ENCODE data around the gene CCDC12. TPM values are rescaled to one million over a fixed set of nuclear protein-coding genes. Genes with fewer than 3 reads are reported as not detected.

CCDC12 gene
- total and polyA plus RNA-seq, 2 of the 13 experiments (the other 11 are each of a cell fraction or from before 2014, with no cell fraction given), result 30.1 to 49.5 TPM

DNA sequence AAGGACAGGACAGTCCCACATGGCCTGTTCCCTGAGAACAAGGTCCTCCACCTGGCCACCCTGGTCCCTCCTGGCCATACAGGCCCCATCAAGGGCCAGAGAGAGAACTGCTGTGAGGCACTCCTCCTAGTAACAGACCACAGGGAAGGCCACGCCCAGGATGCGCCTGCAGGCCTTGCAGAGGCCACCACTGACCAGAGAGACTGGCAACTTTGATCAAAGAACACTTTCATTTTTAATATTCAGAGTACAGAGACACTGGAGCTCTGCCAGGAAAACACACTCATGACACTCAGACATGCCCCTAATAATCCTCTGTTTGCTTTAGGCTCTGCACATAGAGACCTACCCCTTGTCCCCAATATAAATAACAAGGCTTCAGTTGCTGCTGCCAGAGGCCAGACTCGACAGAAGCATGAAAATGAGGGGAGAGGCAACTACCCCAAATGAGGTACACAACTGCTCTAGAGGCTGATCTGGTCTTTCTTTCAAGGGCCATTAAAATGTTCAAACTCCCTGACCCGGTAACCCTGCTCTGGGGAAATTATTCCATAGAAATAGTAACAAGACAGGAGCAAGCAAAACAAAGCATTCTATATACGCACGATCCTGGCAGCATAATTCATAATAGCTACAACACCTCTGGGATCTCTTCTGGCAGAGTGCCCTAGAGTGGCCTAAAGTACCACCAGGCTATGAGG, 44.8 kb downstream of the CCDC12 start:
- peak; percentile 61 for ATAC-seq
- Histone ChIP-seq H4K20me1 (ENCODE audit: insufficient read depth, low read length) (peaks cover 35% of the 10 kb centered on the region), H3K27me3 (ENCODE audit: control insufficient read depth in 1 of 2, insufficient read depth in 2 of 2, low read length in 2 of 2) (no peaks in the 10 kb centered on the region), H3K27ac (ENCODE audit: extremely low read length, insufficient read depth, low read length) (peak overlapping the region; percentile 52), H3K4me2 (ENCODE audit: low read depth, low read length) (peak overlapping the region; percentile 12), H2AFZ (ENCODE audit: low read length) (no peak overlapping the region), H3K79me2 (ENCODE audit: insufficient read depth, low read length) (peaks cover 62% of the 10 kb centered on the region), H3K4me1 (ENCODE audit: insufficient read depth, low read length) (peaks cover 68% of the 10 kb centered on the region), H3K4me3 (replicated peaks in 1 of 3; ENCODE audit: insufficient read depth in 1 of 3, low read depth in 2 of 3, low read length in 3 of 3) (peak overlapping the region in 1 of 3 experiments; percentile 6; a peak in 1 of 6 replicates), H3K9me3 (ENCODE audit: low read length) (no peaks in the 10 kb centered on the region), H3K9ac (ENCODE audit: insufficient read depth, low read depth, low read length) (peak overlapping the region; percentile 17; the same call in 1 of the 2 replicates), H3K36me3 (replicated peaks in 1 of 2; ENCODE audit: control insufficient read depth in 1 of 2, insufficient read depth in 2 of 2, low read length in 2 of 2) (peaks cover 14 to 49% of the 10 kb centered on the region in 2 experiments)
- intact Hi-C loops (cut with micrococcal nuclease; ENCODE audit: unreplicated experiment) (no loop called here), in situ Hi-C loops (cut with HindIII; ENCODE audit: extremely low pct_ligation_motif_present, low pct_unique_long_range_greater_than_20kb) (loop anchor here (5.0 kb wide), 1 partner anchor 51 kb away; no protein-coding TSS in a partner anchor)
- FAIRE-seq, result no peak
- POLR2A ChIA-PET, result interaction anchor here (0.8 to 2.1 kb wide), 3 partner anchors 12 to 48 kb away, joined by 4 to 6 read pairs (median 6); partner anchors contain the start of genes CCDC12 and NBEAL2
- BruUV-seq (replicated peaks), result no TSS peak
- 49% methylated on average over 6 of the region's 6 CpGs for WGBS (ENCODE audit: low lambda C conversion rate)
- peak; percentile 80 for DNase-seq (ENCODE audit: low spot score)
- CTCF ChIA-PET (ENCODE audit: low intra/inter-chr PET ratio, low total read pairs), result no interaction called here
- TF ChIP-seq ZNF263 (CRISPR knock-in tag; IDR thresholded peaks at IDR 0.05) (no peak), ZNF224 (CRISPR knock-in tag; IDR thresholded peaks at IDR 0.05) (no peak), SOX13 (IDR thresholded peaks at IDR 0.05) (no peak), SOX13 (CRISPR knock-in tag; conservative IDR thresholded peaks at IDR 0.05 in 1 of 2, IDR thresholded peaks at IDR 0.05 in 1 of 2) (peak in 1 of 2 experiments; percentile 51; a peak in 1 of 4 replicates), ZNF121 (CRISPR knock-in tag; IDR thresholded peaks at IDR 0.05) (peak; percentile 60), FOXA3 (CRISPR knock-in tag; IDR thresholded peaks at IDR 0.05) (peak; percentile 42), ZBTB21 (CRISPR knock-in tag; IDR thresholded peaks at IDR 0.05) (no peak), FOXJ3 (CRISPR knock-in tag; IDR thresholded peaks at IDR 0.05; ENCODE audit: borderline replicate concordance) (peak; percentile 51; the same call in 1 of the 2 replicates), ZNF564 (CRISPR knock-in tag; IDR thresholded peaks at IDR 0.05) (no peak), NFIC (IDR thresholded peaks at IDR 0.05; ENCODE audit: low read length) (0 out of 2 replicates have a peak, but pooled peaks have one; percentile 23), ZNF749 (CRISPR knock-in tag; IDR thresholded peaks at IDR 0.05; ENCODE audit: borderline replicate concordance) (no peak), KDM1A (CRISPR knock-in tag; IDR thresholded peaks at IDR 0.05) (no peak), RFXAP (CRISPR knock-in tag; IDR thresholded peaks at IDR 0.05; ENCODE audit: borderline replicate concordance) (0 out of 2 replicates have a peak, but pooled peaks have one; percentile 35), ZNF343 (CRISPR knock-in tag; IDR thresholded peaks at IDR 0.05) (no peak), ZNF382 (CRISPR knock-in tag; IDR thresholded peaks at IDR 0.05; ENCODE audit: borderline replicate concordance) (no peak), BHLHE40 (IDR thresholded peaks at IDR 0.05; ENCODE audit: low read length) (no peak)
- TF ChIP-seq, protein P1, sequence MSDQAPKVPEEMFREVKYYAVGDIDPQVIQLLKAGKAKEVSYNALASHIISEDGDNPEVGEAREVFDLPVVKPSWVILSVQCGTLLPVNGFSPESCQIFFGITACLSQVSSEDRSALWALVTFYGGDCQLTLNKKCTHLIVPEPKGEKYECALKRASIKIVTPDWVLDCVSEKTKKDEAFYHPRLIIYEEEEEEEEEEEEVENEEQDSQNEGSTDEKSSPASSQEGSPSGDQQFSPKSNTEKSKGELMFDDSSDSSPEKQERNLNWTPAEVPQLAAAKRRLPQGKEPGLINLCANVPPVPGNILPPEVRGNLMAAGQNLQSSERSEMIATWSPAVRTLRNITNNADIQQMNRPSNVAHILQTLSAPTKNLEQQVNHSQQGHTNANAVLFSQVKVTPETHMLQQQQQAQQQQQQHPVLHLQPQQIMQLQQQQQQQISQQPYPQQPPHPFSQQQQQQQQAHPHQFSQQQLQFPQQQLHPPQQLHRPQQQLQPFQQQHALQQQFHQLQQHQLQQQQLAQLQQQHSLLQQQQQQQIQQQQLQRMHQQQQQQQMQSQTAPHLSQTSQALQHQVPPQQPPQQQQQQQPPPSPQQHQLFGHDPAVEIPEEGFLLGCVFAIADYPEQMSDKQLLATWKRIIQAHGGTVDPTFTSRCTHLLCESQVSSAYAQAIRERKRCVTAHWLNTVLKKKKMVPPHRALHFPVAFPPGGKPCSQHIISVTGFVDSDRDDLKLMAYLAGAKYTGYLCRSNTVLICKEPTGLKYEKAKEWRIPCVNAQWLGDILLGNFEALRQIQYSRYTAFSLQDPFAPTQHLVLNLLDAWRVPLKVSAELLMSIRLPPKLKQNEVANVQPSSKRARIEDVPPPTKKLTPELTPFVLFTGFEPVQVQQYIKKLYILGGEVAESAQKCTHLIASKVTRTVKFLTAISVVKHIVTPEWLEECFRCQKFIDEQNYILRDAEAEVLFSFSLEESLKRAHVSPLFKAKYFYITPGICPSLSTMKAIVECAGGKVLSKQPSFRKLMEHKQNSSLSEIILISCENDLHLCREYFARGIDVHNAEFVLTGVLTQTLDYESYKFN (CRISPR knock-in tag; conservative IDR thresholded peaks at IDR 0.05), result peak; percentile 32
- TF ChIP-seq, protein P2, sequence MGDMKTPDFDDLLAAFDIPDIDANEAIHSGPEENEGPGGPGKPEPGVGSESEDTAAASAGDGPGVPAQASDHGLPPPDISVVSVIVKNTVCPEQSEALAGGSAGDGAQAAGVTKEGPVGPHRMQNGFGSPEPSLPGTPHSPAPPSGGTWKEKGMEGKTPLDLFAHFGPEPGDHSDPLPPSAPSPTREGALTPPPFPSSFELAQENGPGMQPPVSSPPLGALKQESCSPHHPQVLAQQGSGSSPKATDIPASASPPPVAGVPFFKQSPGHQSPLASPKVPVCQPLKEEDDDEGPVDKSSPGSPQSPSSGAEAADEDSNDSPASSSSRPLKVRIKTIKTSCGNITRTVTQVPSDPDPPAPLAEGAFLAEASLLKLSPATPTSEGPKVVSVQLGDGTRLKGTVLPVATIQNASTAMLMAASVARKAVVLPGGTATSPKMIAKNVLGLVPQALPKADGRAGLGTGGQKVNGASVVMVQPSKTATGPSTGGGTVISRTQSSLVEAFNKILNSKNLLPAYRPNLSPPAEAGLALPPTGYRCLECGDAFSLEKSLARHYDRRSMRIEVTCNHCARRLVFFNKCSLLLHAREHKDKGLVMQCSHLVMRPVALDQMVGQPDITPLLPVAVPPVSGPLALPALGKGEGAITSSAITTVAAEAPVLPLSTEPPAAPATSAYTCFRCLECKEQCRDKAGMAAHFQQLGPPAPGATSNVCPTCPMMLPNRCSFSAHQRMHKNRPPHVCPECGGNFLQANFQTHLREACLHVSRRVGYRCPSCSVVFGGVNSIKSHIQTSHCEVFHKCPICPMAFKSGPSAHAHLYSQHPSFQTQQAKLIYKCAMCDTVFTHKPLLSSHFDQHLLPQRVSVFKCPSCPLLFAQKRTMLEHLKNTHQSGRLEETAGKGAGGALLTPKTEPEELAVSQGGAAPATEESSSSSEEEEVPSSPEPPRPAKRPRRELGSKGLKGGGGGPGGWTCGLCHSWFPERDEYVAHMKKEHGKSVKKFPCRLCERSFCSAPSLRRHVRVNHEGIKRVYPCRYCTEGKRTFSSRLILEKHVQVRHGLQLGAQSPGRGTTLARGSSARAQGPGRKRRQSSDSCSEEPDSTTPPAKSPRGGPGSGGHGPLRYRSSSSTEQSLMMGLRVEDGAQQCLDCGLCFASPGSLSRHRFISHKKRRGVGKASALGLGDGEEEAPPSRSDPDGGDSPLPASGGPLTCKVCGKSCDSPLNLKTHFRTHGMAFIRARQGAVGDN (CRISPR knock-in tag; IDR thresholded peaks at IDR 0.05), result peak; percentile 55
